Smooth muscle cell (in vitro differentiated cells): Measurements from ENCODE around the gene CXorf49. TPM values are rescaled to one million over a fixed set of nuclear protein-coding genes. Genes with fewer than 3 reads are reported as not detected.
"Not testable (repeated sequence)": the region's sequence is repeated elsewhere in the genome, so short reads cannot be mapped to it uniquely, and the experiment has no call there.

ENCODE experiments used
- DNase-seq: peaks from one replicate; lab custom pipeline; 2025; ENCODE audit not compliant: unreplicated experiment; lab: John Stamatoyannopoulos, UW
- H2AFZ ChIP-seq: fragments of 200-600 bp; sonication (generic); 2 replicates; pipeline ENCODE4 v1.6.0; 2016; ENCODE audit warnings: antibody characterized with exemption, low read depth, mild to moderate bottlenecking
- H3F3A ChIP-seq: fragments of 200-600 bp; sonication (generic); 2 replicates; pipeline ENCODE4 v1.6.0; 2017; ENCODE audit warnings: antibody characterized with exemption, low read depth
- H3K27ac ChIP-seq: fragments of 200-600 bp; sonication (generic); 2 replicates; pipeline ENCODE4 v1.5.1; 2016; ENCODE audit warnings: low read depth, mild to moderate bottlenecking
- H3K27me3 ChIP-seq: fragments of 200-600 bp; sonication (generic); 2 replicates; pipeline ENCODE4 v1.6.1; 2016; ENCODE audit warnings: low read depth, mild to moderate bottlenecking
- H3K36me3 ChIP-seq: fragments of 200-600 bp; sonication (generic); 2 replicates; pipeline ENCODE4 v1.5.1; 2016; ENCODE audit warnings: low read depth
- H3K4me1 ChIP-seq: fragments of 200-600 bp; sonication (generic); 2 replicates; pipeline ENCODE4 v1.5.1; 2016; ENCODE audit warnings: low read depth
- H3K4me2 ChIP-seq: fragments of 200-600 bp; sonication (generic); 2 replicates; pipeline ENCODE4 v1.6.0; 2016; ENCODE audit warnings: mild to moderate bottlenecking
- H3K4me3 ChIP-seq: fragments of 200-600 bp; sonication (generic); 2 replicates; pipeline ENCODE4 v1.5.1; 2016; ENCODE audit warnings: mild to moderate bottlenecking
- H3K79me2 ChIP-seq: fragments of 200-600 bp; sonication (generic); 2 replicates; pipeline ENCODE4 v1.6.0; 2016; ENCODE audit warnings: low read depth, mild to moderate bottlenecking
- H3K9ac ChIP-seq: fragments of 200-600 bp; sonication (generic); 2 replicates; pipeline ENCODE4 v1.6.0; 2016; ENCODE audit warnings: low read depth
- H3K9me3 ChIP-seq: fragments of 200-600 bp; sonication (generic); replicated peaks from 2 replicates; pipeline ENCODE4 v1.5.1; 2016; ENCODE audit warnings: low read depth
- H4K20me1 ChIP-seq: fragments of 200-600 bp; sonication (generic); 2 replicates; pipeline ENCODE4 v1.6.0; 2016; ENCODE audit warnings: low read depth
- WGBS: methylation state at CpG from one replicate; pipeline ENCODE4 v1.1.7; 2016; ENCODE audit warnings: low lambda C conversion rate; 5-methylcytosine and 5-hydroxymethylcytosine counted together
- polyA plus RNA-seq: library from polyadenylated mRNA; unstranded; fragments of >200 nt; fragmentation: Nextera tagmentation; extraction: Ambion mirVana; gene quantifications from 2 replicates; pipeline ENCODE4 v1.2.1, GENCODE V29; 2016
- total RNA-seq: library from RNA; depleted of rRNA; stranded (reverse); fragments of >200 nt; gene quantifications from 2 replicates; pipeline ENCODE4 v1.2.3, GENCODE V29; 2014
- TF ChIP-seq, protein P1 (sequence below): fragments of 200-600 bp; sonication (generic); IDR thresholded peaks from 2 replicates; pipeline ENCODE4 v1.5.1; 2017; ENCODE audit warnings: borderline replicate concordance, mild to moderate bottlenecking, antibody characterized with exemption; ENCODE audit not compliant: insufficient read depth, poor library complexity, severe bottlenecking

Gene CXorf49
- total and polyA plus RNA-seq, 2 experiments from 2014 or later = 0.33 TPM; not detected in 1

DNA sequence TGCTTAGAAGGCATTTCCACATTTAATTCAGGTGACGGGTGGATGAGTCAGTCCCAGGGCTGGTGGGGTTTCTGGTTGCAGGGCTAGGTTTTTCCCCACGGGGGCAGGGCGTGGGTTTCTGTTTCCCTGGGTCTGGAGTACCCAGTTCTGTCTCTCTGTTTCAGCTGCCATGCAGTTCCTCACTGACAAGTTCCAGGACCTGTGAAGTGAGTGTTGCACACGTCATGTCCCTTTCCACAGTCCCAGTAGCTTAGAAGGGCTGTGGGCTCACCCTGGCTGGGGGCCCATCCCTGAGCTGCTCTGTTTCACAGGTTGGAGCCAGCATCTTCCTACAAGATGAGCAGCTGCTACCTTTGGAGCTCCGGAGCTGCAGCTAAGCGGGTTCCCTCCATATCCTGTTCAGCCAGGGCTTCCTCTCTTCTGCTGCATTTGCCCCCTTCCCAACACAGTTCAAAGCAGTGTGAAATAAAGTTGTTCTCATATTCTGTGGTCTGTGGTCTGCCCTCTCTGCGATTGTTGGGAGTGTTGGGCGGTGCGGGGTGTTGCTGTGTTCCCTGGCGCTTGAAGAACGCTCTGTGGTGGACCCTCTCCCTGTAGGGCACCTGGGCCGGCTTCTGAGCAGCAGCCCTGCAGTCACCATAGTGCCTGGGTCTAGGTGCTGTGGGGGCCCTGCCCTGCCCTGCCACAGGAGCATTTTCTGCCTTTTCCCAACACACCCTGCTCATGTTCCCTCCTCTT, 46.9 kb downstream of the CXorf49 start:
- WGBS = 70% methylated on average over 12 of the region's 12 CpGs
- Histone ChIP-seq H3K9me3 (no peaks in the 10 kb centered on the region), H3K79me2 (no peaks in the 10 kb centered on the region), H3K4me3 (no peak overlapping the region), H3K36me3 (no peaks in the 10 kb centered on the region), H3K9ac (no peak overlapping the region), H3F3A (no peaks in the 10 kb centered on the region), H2AFZ (no peak overlapping the region), H3K27me3 (no peaks in the 10 kb centered on the region), H3K4me1 (no peaks in the 10 kb centered on the region), H3K27ac (no peak overlapping the region), H4K20me1 (no peaks in the 10 kb centered on the region), H3K4me2 (no peak overlapping the region)
- TF ChIP-seq, protein P1, sequence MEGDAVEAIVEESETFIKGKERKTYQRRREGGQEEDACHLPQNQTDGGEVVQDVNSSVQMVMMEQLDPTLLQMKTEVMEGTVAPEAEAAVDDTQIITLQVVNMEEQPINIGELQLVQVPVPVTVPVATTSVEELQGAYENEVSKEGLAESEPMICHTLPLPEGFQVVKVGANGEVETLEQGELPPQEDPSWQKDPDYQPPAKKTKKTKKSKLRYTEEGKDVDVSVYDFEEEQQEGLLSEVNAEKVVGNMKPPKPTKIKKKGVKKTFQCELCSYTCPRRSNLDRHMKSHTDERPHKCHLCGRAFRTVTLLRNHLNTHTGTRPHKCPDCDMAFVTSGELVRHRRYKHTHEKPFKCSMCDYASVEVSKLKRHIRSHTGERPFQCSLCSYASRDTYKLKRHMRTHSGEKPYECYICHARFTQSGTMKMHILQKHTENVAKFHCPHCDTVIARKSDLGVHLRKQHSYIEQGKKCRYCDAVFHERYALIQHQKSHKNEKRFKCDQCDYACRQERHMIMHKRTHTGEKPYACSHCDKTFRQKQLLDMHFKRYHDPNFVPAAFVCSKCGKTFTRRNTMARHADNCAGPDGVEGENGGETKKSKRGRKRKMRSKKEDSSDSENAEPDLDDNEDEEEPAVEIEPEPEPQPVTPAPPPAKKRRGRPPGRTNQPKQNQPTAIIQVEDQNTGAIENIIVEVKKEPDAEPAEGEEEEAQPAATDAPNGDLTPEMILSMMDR = no peak
- DNase-seq = no peak

DNA sequence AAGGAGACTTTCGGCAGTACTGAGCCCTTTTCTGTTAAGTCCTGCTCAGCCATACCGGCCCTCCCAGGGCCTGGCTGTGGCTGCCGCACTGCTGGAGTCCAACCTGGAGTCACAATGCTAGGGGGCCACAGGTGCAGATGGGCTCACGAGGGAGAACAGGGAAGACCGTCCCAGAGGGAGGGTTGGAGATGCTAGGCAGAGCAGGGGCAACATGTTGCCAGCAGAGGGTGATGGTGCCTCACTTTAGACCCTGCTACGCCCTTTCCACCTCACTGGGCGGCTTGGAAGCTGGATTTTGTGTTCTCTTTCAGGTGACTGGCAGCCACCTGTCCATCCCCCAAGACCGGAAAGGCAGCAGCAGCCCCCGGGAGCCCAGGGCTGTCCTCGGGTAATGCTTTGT, 48.1 kb downstream of the CXorf49 start:
- H3K79me2 ChIP-seq, H3K9ac ChIP-seq, H3F3A ChIP-seq, H2AFZ ChIP-seq, DNase-seq, H3K4me2 ChIP-seq, H3K4me1 ChIP-seq, H3K36me3 ChIP-seq, H3K27me3 ChIP-seq, H3K9me3 ChIP-seq, H3K4me3 ChIP-seq, H4K20me1 ChIP-seq, H3K27ac ChIP-seq: not testable (repeated sequence)
- 63% methylated on average over 9 of the region's 10 CpGs for WGBS
- TF ChIP-seq, protein P1 = peak; percentile 43

DNA sequence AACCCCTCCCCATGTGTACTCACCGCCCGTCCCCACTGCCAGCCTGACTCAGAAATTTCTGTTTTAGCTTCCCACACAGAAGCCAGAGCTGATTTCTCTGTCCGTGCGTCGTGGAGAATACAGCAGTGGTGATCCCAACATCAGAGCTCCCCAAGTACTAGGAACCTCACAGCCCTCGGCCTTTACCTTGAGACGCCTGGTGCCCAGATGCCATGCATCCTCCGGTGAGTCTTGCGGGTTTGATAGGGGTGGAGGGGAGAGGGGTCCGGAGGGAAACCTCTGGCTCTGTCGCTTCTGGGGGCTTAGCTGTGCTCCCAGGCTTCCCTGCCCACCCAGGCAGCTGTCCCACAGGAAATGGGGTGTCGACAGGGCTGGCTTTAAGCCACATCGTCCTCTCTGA, 48.6 kb downstream of the CXorf49 start:
- Histone ChIP-seq H3K27me3 (no peaks in the 10 kb centered on the region), H3K9me3 (no peaks in the 10 kb centered on the region), H3K79me2 (no peaks in the 10 kb centered on the region), H3K4me3 (no peak overlapping the region), H3K9ac (no peak overlapping the region), H3K4me2 (no peak overlapping the region), H3F3A (no peaks in the 10 kb centered on the region), H3K27ac (no peak overlapping the region), H3K36me3 (no peaks in the 10 kb centered on the region), H4K20me1 (no peaks in the 10 kb centered on the region), H3K4me1 (no peaks in the 10 kb centered on the region), H2AFZ (no peak overlapping the region)
- no peak for DNase-seq
- TF ChIP-seq, protein P1 = no peak
- 85% methylated on average over 12 of the region's 13 CpGs for WGBS

DNA sequence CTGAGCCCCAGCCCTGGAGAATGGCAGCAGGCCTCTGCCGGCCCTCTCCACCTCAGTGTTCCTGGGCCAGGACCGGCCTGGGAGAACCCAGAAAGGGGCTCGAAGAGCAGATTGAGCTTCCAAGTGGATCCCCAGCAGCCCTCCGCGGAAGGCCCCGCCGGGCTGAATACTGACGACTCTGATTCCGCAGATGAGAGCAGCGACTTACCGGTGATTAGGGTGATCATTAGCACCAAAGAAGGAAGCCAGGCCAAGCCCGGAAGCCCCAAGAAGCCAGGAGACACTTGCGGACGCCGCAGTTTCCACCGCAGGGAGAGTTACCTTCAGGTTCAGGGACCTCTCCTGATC, 49.9 kb downstream of the CXorf49 start:
- WGBS = 92% methylated on average over 16 of the region's 16 CpGs

More for the DNA sequence above, 49.9 kb downstream of the CXorf49 start:
- Histone ChIP-seq H3K4me2 (no peak overlapping the region), H2AFZ (no peak overlapping the region), H3K9ac (no peak overlapping the region), H3K4me3 (no peak overlapping the region), H3K27me3 (no peaks in the 10 kb centered on the region), H3K27ac (no peak overlapping the region), H3F3A (no peaks in the 10 kb centered on the region), H3K9me3 (no peaks in the 10 kb centered on the region), H3K36me3 (no peaks in the 10 kb centered on the region), H4K20me1 (no peaks in the 10 kb centered on the region), H3K79me2 (no peaks in the 10 kb centered on the region), H3K4me1 (no peaks in the 10 kb centered on the region)
- TF ChIP-seq, protein P1 = no peak
- DNase-seq = no peak
